Spleen (tissue), 11 donors: ENCODE data around the gene PLD4. TPM values are rescaled to one million over a fixed set of nuclear protein-coding genes. Genes with fewer than 3 reads are reported as not detected.

ENCODE experiments used
- DNase-seq: peaks from one replicate; pipeline ENCODE4 v3.0.0-alpha.2; 2020
- H3K27ac ChIP-seq, 8 donors: fragments of 200-600 bp; sonication (generic) in 7 of 8; 1 replicate in 4 of 8; 2 replicates in 4 of 8; pipeline versions ENCODE4 v1.5.0 to v1.8.0; 2016 to 2021; ENCODE audit warnings: inconsistent platforms in 4 of 8, mild to moderate bottlenecking in 4 of 8, moderate library complexity in 1 of 8
- H3K27me3 ChIP-seq, 7 donors: fragments of 200-600 bp; sonication (generic) in 6 of 7; replicated peaks in 1 of 7; 1 replicate in 4 of 7; 2 replicates in 3 of 7; pipeline versions ENCODE4 v1.5.0 to v1.8.0; 2016 to 2021; ENCODE audit warnings: inconsistent platforms in 3 of 7, mild to moderate bottlenecking in 1 of 7
- H3K36me3 ChIP-seq, 6 donors: fragments of 200-600 bp; sonication (generic) in 5 of 6; 1 replicate in 4 of 6; 2 replicates in 2 of 6; pipeline versions ENCODE4 v1.5.0 to v1.8.0; 2016 to 2021; ENCODE audit warnings: inconsistent platforms in 2 of 6
- H3K4me1 ChIP-seq, 6 donors: fragments of 200-600 bp; sonication (generic) in 5 of 6; 1 replicate in 3 of 6; 2 replicates in 3 of 6; pipeline versions ENCODE4 v1.5.0 to v1.8.0; 2016 to 2021; ENCODE audit warnings: inconsistent platforms in 3 of 6
- H3K4me3 ChIP-seq, 8 donors: fragments of 200-600 bp; sonication (generic) in 7 of 8; 1 replicate in 4 of 8; 2 replicates in 4 of 8; pipeline versions ENCODE4 v1.5.0 to v1.8.0; 2016 to 2021; ENCODE audit warnings: inconsistent platforms in 4 of 8, mild to moderate bottlenecking in 4 of 8, moderate library complexity in 2 of 8
- H3K9me3 ChIP-seq, 8 donors: fragments of 200-600 bp; sonication (generic) in 7 of 8; 1 replicate in 4 of 8; 2 replicates in 4 of 8; pipeline versions ENCODE4 v1.5.0 to v1.8.0; 2016 to 2021; ENCODE audit warnings: inconsistent platforms in 4 of 8
- POLR2A ChIP-seq, 3 donors: fragments of 450-650 bp; IDR thresholded peaks; one replicate each; pipeline ENCODE4 v1.5.1; 2017; ENCODE audit warnings: antibody characterized with exemption in 3 of 3, mild to moderate bottlenecking in 1 of 3
- POLR2AphosphoS5 ChIP-seq, 3 donors: sonication (generic); formaldehyde crosslinking; IDR thresholded peaks; one replicate each; pipeline ENCODE4 v1.5.1; 2017; ENCODE audit warnings: antibody characterized with exemption in 3 of 3
- WGBS, 5 donors: extraction: QIAGEN DNeasy Blood & Tissue Kit in 3 of 5; methylation state at CpG; one replicate each; pipeline versions ENCODE4 v1.1.5 to v1.1.7; 2013 to 2018; 5-methylcytosine and 5-hydroxymethylcytosine counted together
- intact Hi-C: fragments of 100-400 bp; cut with DNase I; formaldehyde crosslinking; loops from one replicate; pipeline ENCODE4 v1.15.0; 2023; ENCODE audit warnings: low total_unique reads
- polyA plus RNA-seq, 3 donors: library from polyadenylated mRNA; stranded (reverse); fragments of 200-250 nt; gene quantifications; one replicate each; pipeline ENCODE4 v1.2.1, GENCODE V29; 2013
- total RNA-seq, 7 donors: library from RNA; depleted of rRNA in 3 of 7; stranded (reverse); fragments of >200 nt in 3 of 7; fragmentation: NEBNext Ultra II Directional in 4 of 7; extraction: Animal tissue kit (Norgen Biotek cat#: 25700) in 4 of 7; gene quantifications; one replicate each; pipeline versions ENCODE4 v1.1.0 to v1.2.1, GENCODE V29; 2016 to 2021
- TF ChIP-seq, protein P1 (sequence below), 11 experiments: fragments of 200-600 bp in 7 of 11; fragments of 450-650 bp in 4 of 11; sonication (generic) in 4 of 11; IDR thresholded peaks in 8 of 11; conservative IDR thresholded peaks in 3 of 11; 1 replicate in 7 of 11; 2 replicates in 4 of 11; pipeline versions ENCODE4 v1.4.0 to v1.8.0; 2016 to 2021; ENCODE audit warnings: antibody characterized with exemption in 11 of 11, inconsistent platforms in 4 of 11, mild to moderate bottlenecking in 1 of 11
- donor health status: healthy with polysubstance abuse.
- donor health status: DM: no; HTN: no; CAD: no; lungs with moderate emphysema.
- donor health status: DM: no; HTN: no; CAD: no.
- donor health status: Bipolar disorder and iron deficiency.
- donor health status: healthy.
- donor health status: DM: no; HTN: no; CAD: no.
- donor health status: DM: yes; HTN: yes; CAD: no.

PLD4 gene
- total and polyA plus RNA-seq, 10 donors, result 5.4 to 31.3 (median 22.9) TPM

DNA sequence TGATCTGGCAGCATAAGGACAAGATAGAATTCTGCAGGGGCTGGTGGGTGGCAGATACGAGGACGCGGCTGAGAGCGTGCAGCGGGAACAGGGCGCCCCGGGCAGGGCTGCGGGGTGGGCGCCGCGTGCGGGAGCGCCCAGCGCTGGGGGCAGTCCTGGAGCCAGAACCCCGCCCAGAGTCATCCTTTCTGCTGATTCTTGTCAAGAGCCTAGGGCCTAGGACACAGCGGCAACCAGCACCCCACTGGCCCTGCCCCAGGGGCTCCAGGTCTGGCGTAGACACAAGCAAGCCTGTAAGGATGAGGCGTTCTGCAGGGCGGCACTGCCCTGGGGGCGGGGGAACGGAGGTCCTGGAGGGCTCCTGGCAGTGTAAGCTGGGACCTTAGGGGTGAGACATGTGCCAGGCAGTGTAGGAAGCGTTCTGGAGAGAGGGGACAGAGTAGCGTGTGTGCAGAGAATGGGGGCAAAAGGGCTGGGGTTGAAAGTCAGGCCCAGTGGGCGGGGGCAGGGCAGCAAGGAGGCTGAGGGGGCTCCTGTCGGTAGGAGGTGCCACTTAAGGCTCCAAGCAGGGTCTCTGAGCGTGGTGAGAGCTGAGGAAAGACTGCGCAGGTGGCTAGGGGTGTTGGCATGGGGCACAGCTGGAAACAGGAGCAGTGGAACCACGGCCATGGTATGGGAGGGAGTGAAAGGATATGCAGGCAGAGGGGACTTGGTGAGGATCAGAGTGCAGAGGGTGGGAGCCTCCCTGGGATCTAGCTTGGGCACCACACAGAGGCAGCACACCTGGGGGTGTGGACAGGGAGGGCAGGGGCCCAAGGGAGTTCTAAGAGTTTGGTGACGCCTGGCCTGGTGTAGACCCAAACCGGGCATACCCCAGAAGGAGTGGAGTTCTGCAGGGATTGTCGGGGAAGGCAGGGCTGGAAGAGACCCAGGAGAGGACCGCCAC is 54.3 kb downstream of the PLD4 start:
- Histone ChIP-seq H3K4me3 (peak overlapping the region in 6 of 8 donors; percentile 23 to 70 (median 44)), H3K4me1 (peaks cover 9 to 44% (median 29%) of the 10 kb centered on the region in 6 donors), H3K36me3 (no peaks in the 10 kb centered on the region), H3K27ac (no peak overlapping the region), H3K27me3 (peaks cover 0 to 53% (median 37%) of the 10 kb centered on the region in 7 donors), H3K9me3 (no peaks in the 10 kb centered on the region)
- no peak for TF ChIP-seq POLR2A (IDR thresholded peaks at IDR 0.05)
- no peak for TF ChIP-seq POLR2AphosphoS5 (IDR thresholded peaks at IDR 0.05)
- TF ChIP-seq, protein P1, sequence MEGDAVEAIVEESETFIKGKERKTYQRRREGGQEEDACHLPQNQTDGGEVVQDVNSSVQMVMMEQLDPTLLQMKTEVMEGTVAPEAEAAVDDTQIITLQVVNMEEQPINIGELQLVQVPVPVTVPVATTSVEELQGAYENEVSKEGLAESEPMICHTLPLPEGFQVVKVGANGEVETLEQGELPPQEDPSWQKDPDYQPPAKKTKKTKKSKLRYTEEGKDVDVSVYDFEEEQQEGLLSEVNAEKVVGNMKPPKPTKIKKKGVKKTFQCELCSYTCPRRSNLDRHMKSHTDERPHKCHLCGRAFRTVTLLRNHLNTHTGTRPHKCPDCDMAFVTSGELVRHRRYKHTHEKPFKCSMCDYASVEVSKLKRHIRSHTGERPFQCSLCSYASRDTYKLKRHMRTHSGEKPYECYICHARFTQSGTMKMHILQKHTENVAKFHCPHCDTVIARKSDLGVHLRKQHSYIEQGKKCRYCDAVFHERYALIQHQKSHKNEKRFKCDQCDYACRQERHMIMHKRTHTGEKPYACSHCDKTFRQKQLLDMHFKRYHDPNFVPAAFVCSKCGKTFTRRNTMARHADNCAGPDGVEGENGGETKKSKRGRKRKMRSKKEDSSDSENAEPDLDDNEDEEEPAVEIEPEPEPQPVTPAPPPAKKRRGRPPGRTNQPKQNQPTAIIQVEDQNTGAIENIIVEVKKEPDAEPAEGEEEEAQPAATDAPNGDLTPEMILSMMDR (IDR thresholded peaks at IDR 0.05 in 8 of 11, conservative IDR thresholded peaks at IDR 0.05 in 3 of 11), result no peak
- WGBS, 5 donors, result 51 to 58% (median 57%) methylated on average over 29 to 32 of the region's 32 CpGs
- peak; percentile 73 for DNase-seq
- intact Hi-C loops, result no loop called here

DNA sequence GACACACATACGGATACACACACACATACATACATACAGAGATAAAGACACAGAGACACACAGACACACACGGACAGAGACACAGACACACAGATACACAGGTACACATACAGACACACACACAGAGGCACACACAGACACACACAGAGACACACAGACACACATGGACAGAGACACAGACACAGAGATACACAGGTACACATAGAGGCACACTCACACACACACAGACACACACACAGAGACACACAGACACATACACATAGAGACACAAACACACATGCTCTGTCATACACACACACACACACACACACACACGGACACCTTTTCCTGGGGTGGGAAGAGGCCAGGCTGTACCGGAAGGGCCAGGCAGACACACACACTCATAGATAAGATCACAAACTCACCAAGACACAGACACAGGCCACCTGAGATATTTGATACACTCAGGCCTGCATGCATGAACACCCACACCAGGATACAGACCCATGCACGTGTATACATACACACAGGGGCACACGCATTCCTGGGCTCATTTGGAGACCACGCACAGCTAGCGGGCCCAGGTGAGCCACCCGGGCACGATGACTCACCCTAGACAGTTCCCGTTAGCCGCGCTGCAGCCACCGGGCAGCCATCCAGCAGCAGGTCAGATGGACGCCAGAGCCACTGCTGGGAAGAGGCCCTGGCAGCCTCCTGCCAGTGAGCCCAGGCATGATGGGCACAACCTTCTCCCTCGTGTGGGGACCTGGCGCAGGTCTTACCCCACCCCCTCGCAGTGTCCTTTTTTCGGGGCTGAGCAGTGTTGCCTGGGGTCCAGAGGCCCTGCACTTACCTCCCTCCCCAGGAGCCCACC is 55.3 kb downstream of the PLD4 start:
- no peak for TF ChIP-seq POLR2AphosphoS5 (IDR thresholded peaks at IDR 0.05)
- TF ChIP-seq, protein P1 (IDR thresholded peaks at IDR 0.05 in 8 of 11, conservative IDR thresholded peaks at IDR 0.05 in 3 of 11), result no peak
- TF ChIP-seq POLR2A (IDR thresholded peaks at IDR 0.05), result no peak
- 66 to 83% (median 74%) methylated on average over 17 to 19 of the region's 19 CpGs for WGBS, 5 donors

DNA sequence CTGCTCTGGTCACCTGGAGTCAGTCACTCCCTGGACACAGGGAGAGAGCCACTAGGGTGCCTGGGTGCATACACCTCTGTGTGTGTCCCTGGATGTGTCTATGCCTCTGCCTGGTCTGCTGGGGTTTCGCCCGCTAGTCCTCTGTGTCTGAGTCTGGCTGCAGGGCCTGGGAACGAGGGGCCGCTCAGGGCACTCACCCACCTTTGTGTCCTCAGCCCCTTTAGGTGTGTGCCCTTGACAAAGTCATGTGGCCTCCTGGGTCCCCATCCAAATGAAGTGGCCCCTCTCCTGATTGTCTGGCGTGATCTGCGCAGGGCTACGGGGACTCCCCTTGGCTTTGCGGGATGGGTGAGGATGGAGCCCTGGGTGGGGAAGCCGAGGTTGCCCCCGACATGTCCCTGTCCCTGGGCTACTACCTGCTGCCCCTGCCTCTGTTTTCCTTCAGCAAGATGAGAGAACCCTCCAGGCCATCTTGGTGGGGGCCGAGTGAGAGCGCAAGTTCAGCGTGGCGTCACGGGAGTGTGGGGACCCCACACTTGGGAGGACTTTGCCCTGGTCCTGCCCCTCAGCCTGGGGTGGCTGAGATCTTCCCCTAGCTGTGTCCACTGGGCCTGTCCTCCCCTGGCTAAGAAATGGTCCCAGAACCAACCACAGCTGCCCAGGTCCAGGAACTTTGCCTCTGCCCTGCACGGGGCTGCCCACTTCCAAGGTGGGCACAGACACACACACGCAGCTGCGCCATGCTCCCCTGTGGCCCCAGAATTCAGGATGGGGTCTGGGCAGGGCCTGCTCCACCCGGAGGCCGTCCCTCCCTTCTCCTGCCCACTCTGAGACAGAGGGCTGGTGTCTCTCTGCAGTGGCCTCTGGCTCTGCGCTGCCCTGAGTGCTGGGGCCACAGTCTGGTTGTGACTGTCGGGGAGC is 56.2 kb downstream of the PLD4 start:
- Histone ChIP-seq H3K27me3 (peaks cover 0 to 36% (median 28%) of the 10 kb centered on the region in 7 donors), H3K4me3 (no peak overlapping the region), H3K9me3 (no peaks in the 10 kb centered on the region), H3K36me3 (no peaks in the 10 kb centered on the region), H3K4me1 (peaks cover 9 to 39% (median 28%) of the 10 kb centered on the region in 6 donors), H3K27ac (no peak overlapping the region)
- WGBS, 5 donors, result 82 to 92% (median 90%) methylated on average over 17 to 22 of the region's 22 CpGs
- peak; percentile 67 for DNase-seq
- intact Hi-C loops, result no loop called here
- TF ChIP-seq POLR2A (IDR thresholded peaks at IDR 0.05), result no peak
- TF ChIP-seq, protein P1 (IDR thresholded peaks at IDR 0.05 in 8 of 11, conservative IDR thresholded peaks at IDR 0.05 in 3 of 11), result no peak
- TF ChIP-seq POLR2AphosphoS5 (IDR thresholded peaks at IDR 0.05), result no peak

More for the DNA sequence above, 55.3 kb downstream of the PLD4 start:
- Histone ChIP-seq H3K4me1 (peaks cover 9 to 39% (median 31%) of the 10 kb centered on the region in 6 donors), H3K4me3 (no peak overlapping the region), H3K9me3 (no peaks in the 10 kb centered on the region), H3K27me3 (peaks cover 0 to 45% (median 35%) of the 10 kb centered on the region in 7 donors), H3K27ac (no peak overlapping the region), H3K36me3 (no peaks in the 10 kb centered on the region)
- intact Hi-C loops, result no loop called here
- DNase-seq, result peak; percentile 2
